HFFc6 (cell line): Measurements from ENCODE around the gene CHD9NB. TPM values are rescaled to one million over a fixed set of nuclear protein-coding genes. Genes with fewer than 3 reads are reported as not detected.

Experiments used
- DNase-seq: peaks from one replicate; pipeline ENCODE4 v3.0.0-alpha.2; 2018
- H3K27ac Mint-ChIP-seq: 2 replicates; pipeline ENCODE4 v1.8.0; 2020; ENCODE audit warnings: mild to moderate bottlenecking, mixed read lengths
- H3K27me3 Mint-ChIP-seq: 2 replicates; pipeline ENCODE4 v1.8.0; 2021; ENCODE audit warnings: mild to moderate bottlenecking, moderate library complexity, mixed read lengths; ENCODE audit not compliant: insufficient read depth
- H3K36me3 Mint-ChIP-seq: 2 replicates; pipeline ENCODE4 v1.8.0; 2021; ENCODE audit warnings: low read depth, mixed read lengths
- H3K4me1 Mint-ChIP-seq: 2 replicates; pipeline ENCODE4 v1.8.0; 2020; ENCODE audit warnings: low read depth, mixed read lengths
- H3K4me3 Mint-ChIP-seq: 2 replicates; pipeline ENCODE4 v1.8.0; 2020; ENCODE audit warnings: mild to moderate bottlenecking, moderate library complexity, mixed read lengths
- H3K9me3 Mint-ChIP-seq: 2 replicates; pipeline ENCODE4 v1.8.0; 2020; ENCODE audit warnings: mild to moderate bottlenecking, mixed read lengths
- CTCF ChIP-seq: fragments of 200-600 bp; sonication (generic); IDR thresholded peaks from 2 replicates; pipeline ENCODE4 v1.5.0; 2021; ENCODE audit warnings: antibody characterized with exemption, mild to moderate bottlenecking
- total RNA-seq, 6 experiments: library from RNA; stranded (reverse); fragmentation: NEBNext Ultra II Directional; extraction: Animal tissue kit (Norgen Biotek cat#: 25700); gene quantifications; 2 replicates in 1 of 6; 3 replicates in 5 of 6; pipeline ENCODE4 v1.2.3, GENCODE V29; 2021

CHD9NB gene
- total RNA-seq, 6 experiments from 2014 or later = 2.1 to 4.0 (median 3.1) TPM

GRCh38 chr16:53018834-53019416 lies 33.8 kb downstream of the CHD9NB start:
- no peak for DNase-seq
- no peak overlapping the region for H3K4me3 Mint-ChIP-seq
- H3K36me3 Mint-ChIP-seq = no peaks in the 10 kb centered on the region
- no peak overlapping the region for H3K27ac Mint-ChIP-seq
- H3K9me3 Mint-ChIP-seq = no peaks in the 10 kb centered on the region
- TF ChIP-seq CTCF = no peak
- H3K27me3 Mint-ChIP-seq = peaks cover 9% of the 10 kb centered on the region
- peaks cover 8% of the 10 kb centered on the region for H3K4me1 Mint-ChIP-seq

GRCh38 chr16:53014287-53014686 lies 38.4 kb downstream of the CHD9NB start:
- Mint-ChIP-seq H3K27ac (no peak overlapping the region), H3K9me3 (no peaks in the 10 kb centered on the region), H3K4me1 (no peaks in the 10 kb centered on the region), H3K27me3 (peaks cover 9% of the 10 kb centered on the region), H3K4me3 (no peak overlapping the region), H3K36me3 (no peaks in the 10 kb centered on the region)
- DNase-seq = no peak
- no peak for TF ChIP-seq CTCF

- no peaks in the 10 kb centered on the region for H3K4me1 Mint-ChIP-seq
- no peak overlapping the region for H3K4me3 Mint-ChIP-seq
- no peak overlapping the region for H3K27ac Mint-ChIP-seq
- H3K27me3 Mint-ChIP-seq = peaks cover 2% of the 10 kb centered on the region; the same call in 1 of the 2 replicates
- H3K9me3 Mint-ChIP-seq = no peaks in the 10 kb centered on the region
- TF ChIP-seq CTCF = no peak; the same call in 1 of the 2 replicates
- H3K36me3 Mint-ChIP-seq = no peaks in the 10 kb centered on the region
- DNase-seq = no peak
These were observed 45.6 kb downstream of the CHD9NB start for GRCh38 chr16:53007095-53007494.

- Mint-ChIP-seq H3K9me3 (no peaks in the 10 kb centered on the region; the same call in 1 of the 2 replicates), H3K36me3 (no peaks in the 10 kb centered on the region), H3K4me1 (no peaks in the 10 kb centered on the region), H3K27me3 (no peaks in the 10 kb centered on the region), H3K4me3 (no peak overlapping the region), H3K27ac (no peak overlapping the region)
- DNase-seq = no peak
- TF ChIP-seq CTCF = no peak
These were observed 54.8 kb downstream of the CHD9NB start for GRCh38 chr16:52997922-52998321.

- H3K9me3 Mint-ChIP-seq = no peaks in the 10 kb centered on the region; the same call in 1 of the 2 replicates
- peaks cover 2% of the 10 kb centered on the region; the same call in 1 of the 2 replicates for H3K27me3 Mint-ChIP-seq
- no peak for TF ChIP-seq CTCF
- DNase-seq = no peak
- no peaks in the 10 kb centered on the region for H3K4me1 Mint-ChIP-seq
- H3K36me3 Mint-ChIP-seq = no peaks in the 10 kb centered on the region
- H3K27ac Mint-ChIP-seq = no peak overlapping the region
- no peak overlapping the region for H3K4me3 Mint-ChIP-seq
These were observed 57.8 kb downstream of the CHD9NB start for GRCh38 chr16:52994942-52995341.
